OCI-LY1 (cell line): ENCODE data around the gene VIPR2.

Experiments used
- EZH2 ChIP-seq: fragments of 200-600 bp; sonication (generic), shearing (Covaris generic); IDR thresholded peaks from 2 replicates; pipeline ENCODE4 v1.8.0; 2017; ENCODE audit warnings: borderline replicate concordance, mixed run types, mild to moderate bottlenecking, antibody characterized with exemption, low read length, moderate library complexity, mixed read lengths
- TF ChIP-seq, protein P1 (sequence below): fragments of 200-600 bp; sonication (generic), shearing (Covaris generic); IDR thresholded peaks from 2 replicates; pipeline ENCODE4 v1.5.1; 2017; ENCODE audit warnings: mild to moderate bottlenecking, antibody characterized with exemption, low read length, moderate library complexity, mixed read lengths

DNA sequence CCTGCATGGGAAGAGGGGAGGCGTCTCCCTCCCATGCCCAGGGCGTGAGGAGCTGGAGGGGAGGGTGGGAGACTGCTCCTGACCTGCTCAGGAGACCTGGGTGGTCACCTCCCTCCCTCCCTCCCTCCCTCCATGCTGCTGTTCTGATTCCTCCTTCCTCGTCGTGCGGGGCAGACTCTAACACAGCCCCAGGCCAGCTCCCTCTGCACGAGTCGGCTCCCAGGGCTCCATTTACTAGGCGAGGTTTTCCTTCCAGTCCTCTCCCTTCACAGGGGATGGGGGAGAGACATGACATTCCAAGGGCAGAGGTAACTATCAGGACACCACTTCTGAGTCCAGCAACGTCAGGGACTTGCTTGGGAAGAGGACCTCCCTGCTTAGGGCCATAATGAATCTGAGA lies 23.6 kb downstream of the VIPR2 start:
- no peak for TF ChIP-seq EZH2
- TF ChIP-seq, protein P1, sequence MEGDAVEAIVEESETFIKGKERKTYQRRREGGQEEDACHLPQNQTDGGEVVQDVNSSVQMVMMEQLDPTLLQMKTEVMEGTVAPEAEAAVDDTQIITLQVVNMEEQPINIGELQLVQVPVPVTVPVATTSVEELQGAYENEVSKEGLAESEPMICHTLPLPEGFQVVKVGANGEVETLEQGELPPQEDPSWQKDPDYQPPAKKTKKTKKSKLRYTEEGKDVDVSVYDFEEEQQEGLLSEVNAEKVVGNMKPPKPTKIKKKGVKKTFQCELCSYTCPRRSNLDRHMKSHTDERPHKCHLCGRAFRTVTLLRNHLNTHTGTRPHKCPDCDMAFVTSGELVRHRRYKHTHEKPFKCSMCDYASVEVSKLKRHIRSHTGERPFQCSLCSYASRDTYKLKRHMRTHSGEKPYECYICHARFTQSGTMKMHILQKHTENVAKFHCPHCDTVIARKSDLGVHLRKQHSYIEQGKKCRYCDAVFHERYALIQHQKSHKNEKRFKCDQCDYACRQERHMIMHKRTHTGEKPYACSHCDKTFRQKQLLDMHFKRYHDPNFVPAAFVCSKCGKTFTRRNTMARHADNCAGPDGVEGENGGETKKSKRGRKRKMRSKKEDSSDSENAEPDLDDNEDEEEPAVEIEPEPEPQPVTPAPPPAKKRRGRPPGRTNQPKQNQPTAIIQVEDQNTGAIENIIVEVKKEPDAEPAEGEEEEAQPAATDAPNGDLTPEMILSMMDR, result no peak
